ENCODE data around the gene SHISA9. TPM values are rescaled to one million over a fixed set of nuclear protein-coding genes. Genes with fewer than 3 reads are reported as not detected.

Gene SHISA9
- total and polyA plus RNA-seq, 2 experiments from 2014 or later, result 0.83 to 1.3 TPM

DNA sequence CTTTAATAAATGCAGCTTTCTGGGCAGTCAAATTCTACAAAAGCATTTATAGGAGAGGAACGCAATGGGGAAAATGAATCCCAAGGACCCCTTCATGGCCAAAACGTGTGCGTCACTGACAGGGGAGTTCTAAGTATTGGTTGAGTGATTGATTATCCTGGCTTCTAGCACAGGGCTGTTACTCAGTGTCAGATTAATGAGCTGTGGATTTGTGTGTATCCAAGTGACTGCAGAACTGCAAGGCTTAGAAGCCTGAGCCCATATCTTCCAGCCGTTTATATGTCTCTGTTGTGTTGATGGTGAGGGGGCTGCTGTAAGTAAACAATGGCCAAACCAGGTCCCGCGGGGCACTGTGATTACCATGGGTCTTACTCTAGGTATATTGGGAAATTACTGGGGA, 129.4 kb downstream of the SHISA9 start:
- H2AFZ ChIP-seq, result no peak overlapping the region
- H3K4me2 ChIP-seq, result no peak overlapping the region
- H3K79me2 ChIP-seq, result no peaks in the 10 kb centered on the region
- H4K20me1 ChIP-seq (ENCODE audit: insufficient read depth, poor library complexity, severe bottlenecking), result no peaks in the 10 kb centered on the region
- DNase-seq (ENCODE audit: low spot score), result no peak
- H3K36me3 ChIP-seq (replicated peaks; ENCODE audit: insufficient read depth, low read depth), result no peaks in the 10 kb centered on the region
- no peaks in the 10 kb centered on the region for H3K27me3 ChIP-seq
- 63% methylated on average over 6 of the region's 6 CpGs for WGBS (ENCODE audit: low lambda C conversion rate, missing lambda C conversion rate)
- TF ChIP-seq CTCF (IDR thresholded peaks at IDR 0.05; ENCODE audit: poor library complexity), result no peak
- TF ChIP-seq EZH2 (IDR thresholded peaks at IDR 0.05; ENCODE audit: borderline replicate concordance), result no peak
- no peak for TF ChIP-seq EZH2phosphoT487 (IDR thresholded peaks at IDR 0.05; ENCODE audit: low read depth, severe bottlenecking, unreplicated experiment)
- no peaks in the 10 kb centered on the region for H3K4me1 ChIP-seq (ENCODE audit: insufficient read depth)
- no peak overlapping the region for H3K4me3 ChIP-seq
- no peaks in the 10 kb centered on the region for H3K9me2 ChIP-seq (replicated peaks; ENCODE audit: insufficient read depth)
- H3K27ac ChIP-seq, result no peak overlapping the region
- no peaks in the 10 kb centered on the region for H3K9me3 ChIP-seq (ENCODE audit: low read depth)

GRCh38 chr16:13032911-13033310, 131.5 kb downstream of the SHISA9 start:
- no peaks in the 10 kb centered on the region for H4K20me1 ChIP-seq (ENCODE audit: insufficient read depth, poor library complexity, severe bottlenecking)
- no peaks in the 10 kb centered on the region for H3K27me3 ChIP-seq
- no peaks in the 10 kb centered on the region for H3K9me3 ChIP-seq (ENCODE audit: low read depth)
- no peak overlapping the region for H3K27ac ChIP-seq
- TF ChIP-seq CTCF (IDR thresholded peaks at IDR 0.05; ENCODE audit: poor library complexity) (no peak), EZH2phosphoT487 (IDR thresholded peaks at IDR 0.05; ENCODE audit: low read depth, severe bottlenecking, unreplicated experiment) (no peak), EZH2 (IDR thresholded peaks at IDR 0.05; ENCODE audit: borderline replicate concordance) (no peak)
- no peaks in the 10 kb centered on the region for H3K79me2 ChIP-seq
- no peaks in the 10 kb centered on the region for H3K4me1 ChIP-seq (ENCODE audit: insufficient read depth)
- H3K4me3 ChIP-seq, result no peak overlapping the region
- no peak for DNase-seq (ENCODE audit: low spot score)
- H2AFZ ChIP-seq, result no peak overlapping the region
- no peaks in the 10 kb centered on the region for H3K36me3 ChIP-seq (replicated peaks; ENCODE audit: insufficient read depth, low read depth)
- H3K4me2 ChIP-seq, result no peak overlapping the region
- 80% methylated on average over 5 of the region's 5 CpGs for WGBS (ENCODE audit: low lambda C conversion rate, missing lambda C conversion rate)
- H3K9me2 ChIP-seq (replicated peaks; ENCODE audit: insufficient read depth), result no peaks in the 10 kb centered on the region

DNA sequence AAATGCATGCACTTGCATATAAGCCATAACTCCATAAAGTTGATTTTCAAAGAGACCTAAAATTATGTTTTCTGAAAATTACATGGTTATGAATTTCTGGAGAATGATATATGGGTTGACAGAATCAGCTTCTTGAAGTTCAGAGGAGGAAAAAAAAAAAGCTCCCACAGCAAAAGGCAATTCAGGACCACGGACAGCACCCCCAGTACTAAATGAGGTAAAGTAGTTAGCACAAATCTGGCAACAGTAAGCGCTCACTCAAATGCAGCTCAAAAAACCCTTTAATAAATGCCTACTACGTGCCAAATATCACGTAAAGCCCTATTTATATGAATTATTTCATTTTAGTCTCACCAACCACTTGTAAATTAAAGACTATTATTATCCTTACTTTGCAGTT, 135.2 kb downstream of the SHISA9 start:
- no peak overlapping the region for H3K4me2 ChIP-seq
- no peak for TF ChIP-seq EZH2 (IDR thresholded peaks at IDR 0.05; ENCODE audit: borderline replicate concordance)
- TF ChIP-seq CTCF (IDR thresholded peaks at IDR 0.05; ENCODE audit: poor library complexity), result no peak
- TF ChIP-seq EZH2phosphoT487 (IDR thresholded peaks at IDR 0.05; ENCODE audit: low read depth, severe bottlenecking, unreplicated experiment), result no peak
- WGBS (ENCODE audit: low lambda C conversion rate, missing lambda C conversion rate), result 22% methylated on average over 4 of the region's 4 CpGs
- no peaks in the 10 kb centered on the region for H3K79me2 ChIP-seq
- no peak overlapping the region for H2AFZ ChIP-seq
- DNase-seq (ENCODE audit: low spot score), result peak; percentile 83
- H3K4me1 ChIP-seq (ENCODE audit: insufficient read depth), result no peaks in the 10 kb centered on the region
- no peaks in the 10 kb centered on the region for H4K20me1 ChIP-seq (ENCODE audit: insufficient read depth, poor library complexity, severe bottlenecking)
- no peaks in the 10 kb centered on the region for H3K9me3 ChIP-seq (ENCODE audit: low read depth)
- no peaks in the 10 kb centered on the region for H3K36me3 ChIP-seq (replicated peaks; ENCODE audit: insufficient read depth, low read depth)
- H3K27ac ChIP-seq, result no peak overlapping the region
- H3K27me3 ChIP-seq, result no peaks in the 10 kb centered on the region
- no peaks in the 10 kb centered on the region for H3K9me2 ChIP-seq (replicated peaks; ENCODE audit: insufficient read depth)
- H3K4me3 ChIP-seq, result no peak overlapping the region

GRCh38 chr16:13038591-13038990, 137.2 kb downstream of the SHISA9 start:
- H3K4me1 ChIP-seq (ENCODE audit: insufficient read depth), result no peaks in the 10 kb centered on the region
- TF ChIP-seq EZH2phosphoT487 (IDR thresholded peaks at IDR 0.05; ENCODE audit: low read depth, severe bottlenecking, unreplicated experiment) (no peak), CTCF (IDR thresholded peaks at IDR 0.05; ENCODE audit: poor library complexity) (no peak), EZH2 (IDR thresholded peaks at IDR 0.05; ENCODE audit: borderline replicate concordance) (no peak)
- 77% methylated on average over 3 of the region's 3 CpGs for WGBS (ENCODE audit: low lambda C conversion rate, missing lambda C conversion rate)
- no peak overlapping the region for H2AFZ ChIP-seq
- H3K4me3 ChIP-seq, result no peak overlapping the region
- H4K20me1 ChIP-seq (ENCODE audit: insufficient read depth, poor library complexity, severe bottlenecking), result no peaks in the 10 kb centered on the region
- H3K4me2 ChIP-seq, result no peak overlapping the region
- no peaks in the 10 kb centered on the region for H3K79me2 ChIP-seq
- no peak overlapping the region for H3K27ac ChIP-seq
- H3K36me3 ChIP-seq (replicated peaks; ENCODE audit: insufficient read depth, low read depth), result no peaks in the 10 kb centered on the region
- no peaks in the 10 kb centered on the region for H3K9me2 ChIP-seq (replicated peaks; ENCODE audit: insufficient read depth)
- no peaks in the 10 kb centered on the region for H3K9me3 ChIP-seq (ENCODE audit: low read depth)
- no peaks in the 10 kb centered on the region for H3K27me3 ChIP-seq
- DNase-seq (ENCODE audit: low spot score), result no peak

Data from hepatocyte (in vitro differentiated cells).